Measurements from ENCODE around the gene DPH6. TPM values are rescaled to one million over a fixed set of nuclear protein-coding genes. Genes with fewer than 3 reads are reported as not detected.

Gene DPH6
- polyA plus RNA-seq, 2 of the 4 experiments (the other 2 are of a cell fraction) = 11.0 to 33.6 TPM

Small RNA genes lying within 50 kb of the gene (small RNA-seq; reads per million reads assigned to genes)
- gene AC019288.1 (0 reads per million in 6 experiments), gene MIR3942 (0 to 4.7 (median 0) reads per million in 6 experiments)

Data from A549 (cell line).